GM19239 (cell line): ENCODE results near the gene RNASEH1.
"Not testable (repeated sequence)": the region's sequence is repeated elsewhere in the genome, so short reads cannot be mapped to it uniquely, and the experiment has no call there.

Experiments used
- DNase-seq: peaks from one replicate; pipeline ENCODE4 v3.0.0; 2011; ENCODE audit warnings: low spot score; ENCODE audit not compliant: insufficient read length
- FAIRE-seq: peaks from 2 replicates; lab custom pipeline; 2011; peaks lifted over from hg19 to GRCh38; lab: Jason Lieb, UNC

RNASEH1 gene

GRCh38 chr2:3594493-3595281 is 36.6 kb upstream of the RNASEH1 start, which contains the start of gene COLEC11:
Gene COLEC11 (plus strand): TSS chr2:3595112. CDS start chr2:3604341, 9,229 bp downstream.
- DNase-seq (no peak), FAIRE-seq (no peak)

- no peak for FAIRE-seq
- DNase-seq, result no peak
Measured at GRCh38 chr2:3589086-3589485, 31.0 kb upstream of the RNASEH1 start.

- no peak for FAIRE-seq
- no peak for DNase-seq
Measured at GRCh38 chr2:3588084-3588483, 30.0 kb upstream of the RNASEH1 start.

GRCh38 chr2:3587432-3587831 is 29.3 kb upstream of the RNASEH1 start:
- DNase-seq (no peak), FAIRE-seq (no peak)

- DNase-seq (no peak), FAIRE-seq (no peak)
Measured at GRCh38 chr2:3587021-3587420, 28.9 kb upstream of the RNASEH1 start.

- DNase-seq (no peak), FAIRE-seq (no peak)
Measured at GRCh38 chr2:3586220-3586619, 28.1 kb upstream of the RNASEH1 start.

GRCh38 chr2:3585261-3586109 is 27.4 kb upstream of the RNASEH1 start:
- FAIRE-seq (no peak), DNase-seq (no peak)

GRCh38 chr2:3584608-3585260 is 26.6 kb upstream of the RNASEH1 start:
- no peak for DNase-seq
- FAIRE-seq, result no peak

GRCh38 chr2:3584076-3584475 is 25.9 kb upstream of the RNASEH1 start:
- FAIRE-seq, result no peak
- DNase-seq, result no peak

GRCh38 chr2:3581367-3582262 is 23.5 kb upstream of the RNASEH1 start:
- DNase-seq (no peak), FAIRE-seq (no peak)

- FAIRE-seq, result no peak
Measured at GRCh38 chr2:3580449-3580848, 22.3 kb upstream of the RNASEH1 start.

GRCh38 chr2:3578987-3579386 is 20.9 kb upstream of the RNASEH1 start:
- DNase-seq (no peak), FAIRE-seq (no peak)

More at GRCh38 chr2:3580449-3580848, 22.3 kb upstream of the RNASEH1 start:
- DNase-seq, result no peak

GRCh38 chr2:3576263-3576630 is 18.1 kb upstream of the RNASEH1 start:
- not testable (repeated sequence) for FAIRE-seq, DNase-seq

- no peak for DNase-seq
- no peak for FAIRE-seq
Measured at GRCh38 chr2:3575534-3576262, 17.6 kb upstream of the RNASEH1 start.

- FAIRE-seq, result no peak
- DNase-seq, result no peak
Measured at GRCh38 chr2:3574155-3574554, 16.0 kb upstream of the RNASEH1 start.

- FAIRE-seq (no peak), DNase-seq (no peak)
Measured at GRCh38 chr2:3572620-3573019, 14.5 kb upstream of the RNASEH1 start.

GRCh38 chr2:3571284-3571683 is 13.2 kb upstream of the RNASEH1 start:
- no peak for FAIRE-seq

GRCh38 chr2:3569656-3570055 is 11.5 kb upstream of the RNASEH1 start:
- DNase-seq, FAIRE-seq: not testable (repeated sequence)

More at GRCh38 chr2:3571284-3571683, 13.2 kb upstream of the RNASEH1 start:
- no peak for DNase-seq

- no peak for DNase-seq
- no peak for FAIRE-seq
Measured at GRCh38 chr2:3566806-3567205, 8.7 kb upstream of the RNASEH1 start.
